ENCODE results near the gene NFKBIE. TPM values are rescaled to one million over a fixed set of nuclear protein-coding genes. Genes with fewer than 3 reads are reported as not detected.
A peak's percentile ranks its signal among the peaks of the same experiment; 100 is the strongest.

Gene NFKBIE
- total RNA-seq, 4 donors from 2014 or later, result 5.1 to 16.9 (median 13.2) TPM

- Histone ChIP-seq H3K36me3 (no peaks in the 10 kb centered on the region), H3K4me3 (replicated peaks in 1 of 3) (no peak overlapping the region), H3K4me1 (peaks cover 0 to 15% of the 10 kb centered on the region in 2 donors), H3K27me3 (peaks cover 10% of the 10 kb centered on the region), H3K27ac (no peak overlapping the region), H3K9me3 (no peaks in the 10 kb centered on the region)
- 84 to 91% methylated on average over 21 to 23 of the region's 23 CpGs for WGBS, 2 donors
- DNase-seq, result no peak
- intact Hi-C loops (cut with DNase I), result no loop called here
- no peak for TF ChIP-seq POLR2A (IDR thresholded peaks at IDR 0.05)
- no peak for TF ChIP-seq CTCF (IDR thresholded peaks at IDR 0.05)
Observed at GRCh38 chr6:44272999-44273566, 7.7 kb upstream of the NFKBIE start.

- H3K27me3 ChIP-seq, result peaks cover 10% of the 10 kb centered on the region
- DNase-seq, result no peak
- no peak overlapping the region for H3K27ac ChIP-seq
- WGBS, 2 donors, result 82 to 91% methylated on average over 3 of the region's 3 CpGs
- no peaks in the 10 kb centered on the region for H3K9me3 ChIP-seq
- H3K4me3 ChIP-seq (replicated peaks in 1 of 3), result no peak overlapping the region
- H3K36me3 ChIP-seq, result no peaks in the 10 kb centered on the region
- H3K4me1 ChIP-seq, result peaks cover 0 to 15% of the 10 kb centered on the region in 2 donors
- TF ChIP-seq POLR2A (IDR thresholded peaks at IDR 0.05) (no peak), CTCF (IDR thresholded peaks at IDR 0.05) (no peak)
- intact Hi-C loops (cut with DNase I), result no loop called here
Observed at GRCh38 chr6:44272529-44272928, 7.2 kb upstream of the NFKBIE start.

GRCh38 chr6:44271914-44272313 is 6.6 kb upstream of the NFKBIE start:
- H3K27me3 ChIP-seq, result peaks cover 10% of the 10 kb centered on the region
- TF ChIP-seq CTCF (IDR thresholded peaks at IDR 0.05) (no peak), POLR2A (IDR thresholded peaks at IDR 0.05) (no peak)
- peaks cover 0 to 15% of the 10 kb centered on the region in 2 donors for H3K4me1 ChIP-seq
- DNase-seq, result no peak
- no peak overlapping the region for H3K27ac ChIP-seq
- H3K4me3 ChIP-seq (replicated peaks in 1 of 3), result no peak overlapping the region
- intact Hi-C loops (cut with DNase I), result no loop called here
- 72 to 75% methylated on average over 3 of the region's 3 CpGs for WGBS, 2 donors
- no peaks in the 10 kb centered on the region for H3K9me3 ChIP-seq
- H3K36me3 ChIP-seq, result no peaks in the 10 kb centered on the region

GRCh38 chr6:44271406-44271723 is 6.0 kb upstream of the NFKBIE start:
- Histone ChIP-seq H3K9me3 (no peaks in the 10 kb centered on the region), H3K27ac (no peak overlapping the region), H3K36me3 (no peaks in the 10 kb centered on the region), H3K27me3 (peaks cover 10% of the 10 kb centered on the region), H3K4me3 (replicated peaks in 1 of 3) (no peak overlapping the region), H3K4me1 (peaks cover 0 to 14% of the 10 kb centered on the region in 2 donors)
- intact Hi-C loops (cut with DNase I), result no loop called here
- no peak for DNase-seq
- TF ChIP-seq POLR2A (IDR thresholded peaks at IDR 0.05), result no peak
- TF ChIP-seq CTCF (IDR thresholded peaks at IDR 0.05), result no peak
- 82 to 85% methylated on average over 6 of the region's 6 CpGs for WGBS, 2 donors

- intact Hi-C loops (cut with DNase I), result no loop called here
Observed at GRCh38 chr6:44270526-44271405, 5.4 kb upstream of the NFKBIE start.

More at GRCh38 chr6:44270526-44271405, 5.4 kb upstream of the NFKBIE start:
- Histone ChIP-seq H3K9me3 (no peaks in the 10 kb centered on the region), H3K27ac (no peak overlapping the region), H3K4me1 (peaks cover 0 to 8% of the 10 kb centered on the region in 2 donors), H3K4me3 (replicated peaks in 1 of 3) (peak overlapping the region in 1 of 3 donors; percentile 27), H3K36me3 (no peaks in the 10 kb centered on the region), H3K27me3 (peaks cover 6% of the 10 kb centered on the region)
- TF ChIP-seq POLR2A (IDR thresholded peaks at IDR 0.05), result no peak
- no peak for TF ChIP-seq CTCF (IDR thresholded peaks at IDR 0.05)
- 8 to 17% methylated on average over 9 to 11 of the region's 90 CpGs for WGBS, 2 donors
- no peak for DNase-seq

Measured in thyroid gland (tissue), 4 donors.